ENCODE measurements around the gene CTXND1.
"Not testable (repeated sequence)": the region's sequence is repeated elsewhere in the genome, so short reads cannot be mapped to it uniquely, and the experiment has no call there.

The CTXND1 gene

DNA sequence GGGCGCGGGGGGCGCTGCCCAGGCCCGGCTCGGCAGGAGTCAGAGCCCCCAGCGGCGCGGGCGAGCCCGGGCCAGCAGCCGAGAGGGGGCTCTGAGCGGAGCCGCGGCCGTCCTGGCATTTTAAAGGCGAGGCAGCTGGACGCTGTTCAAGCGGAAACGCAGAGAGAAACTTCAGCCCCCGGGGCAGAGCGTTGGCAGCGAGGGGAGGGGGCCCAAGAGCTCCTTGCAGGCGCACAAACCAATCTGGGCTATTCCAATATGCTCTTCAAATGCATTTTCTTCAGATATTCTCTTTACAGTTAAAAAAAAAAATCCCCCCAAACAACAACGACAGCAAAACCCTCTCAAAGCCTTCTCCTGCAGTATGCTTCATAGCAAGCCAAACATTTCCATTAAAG, at the start of gene CTXND1:
TSS of gene CTXND1 (minus strand) at position 93 of the 398 bp plus-strand sequence. CDS start 50,264 bp downstream, outside the sequence.
- DNase-seq (ENCODE audit: low read depth) = no peak

DNA sequence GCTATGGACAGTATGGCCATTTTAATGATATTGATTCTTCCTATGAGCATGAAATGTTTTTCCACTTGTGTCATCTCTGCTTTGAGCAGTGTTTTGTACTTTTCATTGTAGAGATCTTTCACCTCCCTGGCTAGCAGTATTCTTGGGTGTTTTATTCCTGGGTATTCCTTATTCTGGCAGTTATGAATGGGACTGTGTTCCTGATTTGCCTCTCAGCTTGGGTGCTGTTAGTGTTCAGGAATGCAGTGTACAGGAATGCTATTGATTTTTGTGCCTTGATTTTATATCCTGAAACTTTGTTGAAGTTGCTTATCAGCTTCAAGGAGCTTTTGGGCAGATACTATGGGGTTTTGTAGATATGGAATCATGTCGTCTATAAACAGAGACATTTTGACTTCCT, 49.5 kb upstream of the CTXND1 start:
- DNase-seq (ENCODE audit: low read depth) = no peak

DNA sequence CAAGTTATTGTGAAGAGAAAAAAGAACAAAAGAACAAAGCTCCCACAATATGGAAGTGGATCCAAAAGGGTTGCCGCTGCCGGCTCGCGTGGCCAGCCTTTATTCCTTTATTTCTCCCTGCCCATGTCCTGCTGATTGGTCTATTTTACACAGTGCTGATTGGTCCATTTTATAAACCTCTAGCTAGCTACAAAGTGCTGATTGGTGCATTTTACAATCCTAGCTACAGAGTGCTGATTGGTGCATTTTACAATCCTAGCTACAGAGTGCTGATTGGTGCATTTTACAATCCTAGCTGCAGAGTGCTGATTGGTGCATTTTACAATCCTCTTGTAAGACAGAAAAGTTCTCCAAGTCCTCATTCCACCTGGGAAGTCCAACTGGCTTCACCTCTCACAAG, 43.8 kb upstream of the CTXND1 start:
- DNase-seq (ENCODE audit: low read depth) = not testable (repeated sequence)

DNA sequence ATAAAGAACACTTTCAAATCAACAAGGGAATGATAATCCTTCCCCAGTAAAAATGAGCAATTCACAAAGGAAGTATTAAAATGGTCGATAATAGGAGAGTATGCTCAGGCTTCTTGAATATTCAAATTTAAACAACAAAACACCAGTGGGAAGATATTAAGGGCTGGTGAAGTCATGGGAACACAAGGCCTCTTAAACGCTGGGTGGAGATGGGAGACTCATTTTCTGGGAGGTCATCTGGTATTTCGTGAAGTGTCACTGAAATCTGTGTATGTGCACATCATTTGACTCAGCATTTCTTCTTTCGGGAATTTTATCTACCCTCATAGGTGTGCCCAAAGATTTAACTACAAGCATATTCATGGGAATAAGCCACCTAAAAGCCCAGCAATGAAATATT, 40.1 kb upstream of the CTXND1 start:
- no peak for DNase-seq (ENCODE audit: low read depth)

DNA sequence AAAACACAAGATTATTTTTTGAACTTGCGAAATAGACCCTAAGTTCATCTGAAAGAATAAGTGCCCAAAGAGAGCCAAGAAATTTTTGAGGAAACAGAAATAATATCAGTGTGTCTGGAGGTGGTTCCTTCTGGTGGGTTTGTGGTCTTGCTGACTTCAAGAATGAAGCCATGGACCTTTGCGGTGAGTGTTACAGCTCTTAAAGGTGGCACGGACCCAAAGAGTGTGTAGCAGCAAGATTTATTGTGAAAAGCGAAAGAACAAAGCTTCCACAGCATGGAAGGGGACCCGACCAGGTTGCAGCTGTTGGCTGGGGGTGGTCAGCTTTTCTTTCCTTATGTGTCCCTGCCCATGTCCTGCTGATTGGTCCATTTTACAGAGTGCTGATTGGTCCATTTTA, 38.9 kb upstream of the CTXND1 start:
- not testable (repeated sequence) for DNase-seq (ENCODE audit: low read depth)

DNA sequence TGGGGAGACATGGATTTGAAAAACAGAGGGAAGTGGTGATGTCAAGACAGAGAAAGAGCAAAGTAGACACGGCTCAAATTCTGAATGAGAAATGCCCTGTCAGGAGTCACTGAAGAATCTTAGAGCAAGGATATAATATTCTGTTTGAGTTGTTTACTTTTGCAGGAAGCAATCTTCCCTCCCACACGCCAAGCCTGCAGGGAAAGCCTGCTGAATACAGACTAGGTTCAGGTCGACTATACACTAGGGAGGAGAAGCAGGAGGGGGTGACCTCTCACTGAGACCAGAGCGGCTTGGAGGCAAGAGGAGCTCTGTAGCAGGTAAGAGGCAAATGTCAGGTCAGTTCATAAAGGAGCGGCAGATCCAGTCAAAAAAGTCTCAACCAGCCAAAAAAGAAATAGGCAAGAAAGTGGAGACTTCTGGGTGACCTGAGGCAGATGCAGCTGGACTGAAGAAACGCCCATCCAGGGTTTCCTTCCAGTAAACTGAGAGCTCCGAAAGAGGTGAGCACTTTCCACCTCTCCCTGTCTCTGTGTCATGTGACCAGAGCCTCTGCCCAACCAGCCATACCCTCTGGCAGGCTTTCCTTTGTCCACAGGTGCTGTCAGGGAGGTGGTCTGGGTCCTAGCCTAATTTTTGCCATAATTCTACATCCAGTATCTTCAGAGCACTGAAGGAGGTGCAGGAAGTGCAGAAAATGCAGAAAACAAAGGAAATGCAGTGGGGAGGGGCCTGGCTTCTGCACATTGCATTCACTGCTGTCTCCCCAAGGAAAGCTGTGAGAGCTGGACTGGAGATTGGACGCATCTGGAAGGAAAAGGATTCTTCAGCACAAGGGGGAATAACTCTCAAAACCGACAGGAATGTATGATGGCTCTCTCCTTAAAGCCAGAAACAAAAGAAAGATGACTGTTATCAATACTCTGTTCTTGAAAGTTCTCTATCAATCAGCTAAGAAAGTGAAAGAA, 37.8 kb upstream of the CTXND1 start:
- DNase-seq (ENCODE audit: low read depth) = no peak

DNA sequence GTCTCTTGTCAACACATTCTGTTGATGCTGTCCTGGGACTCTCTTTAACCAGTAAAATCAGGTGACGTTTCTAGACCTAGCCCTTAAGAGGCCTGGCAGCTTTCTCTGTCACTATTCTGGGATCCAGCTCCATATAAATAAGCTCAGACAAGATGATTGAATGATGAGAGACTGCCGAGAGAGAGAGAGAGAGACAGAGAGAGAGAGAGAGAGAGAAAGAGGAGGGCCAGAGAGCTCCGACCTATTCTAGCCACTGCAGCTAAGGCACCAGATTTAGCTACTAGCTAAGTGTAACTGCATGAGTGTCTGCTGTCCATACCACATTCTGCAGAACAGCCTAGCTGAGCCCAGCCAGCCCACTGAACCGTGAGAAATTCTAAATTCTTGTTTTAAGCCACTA, 36.1 kb upstream of the CTXND1 start:
- no peak for DNase-seq (ENCODE audit: low read depth)

DNA sequence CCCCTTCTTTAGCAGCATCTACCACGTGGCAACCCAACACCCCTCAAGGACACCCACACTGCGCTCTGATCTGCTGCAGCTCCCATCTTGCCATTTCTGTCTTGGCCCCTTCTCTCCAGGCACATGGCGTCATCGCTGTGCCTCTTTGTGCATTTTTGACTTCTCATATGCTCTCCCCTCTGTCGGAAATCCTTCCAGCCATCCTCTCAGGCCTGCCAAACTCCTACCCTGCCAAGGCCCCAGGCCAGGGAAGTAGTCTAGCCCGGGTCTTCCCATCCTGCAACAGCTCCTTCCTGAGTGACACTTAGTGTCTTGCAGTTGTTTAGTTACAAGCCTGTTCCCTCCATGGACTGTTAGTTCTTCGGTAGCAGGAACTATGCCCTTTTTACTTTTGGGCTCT, 34.0 kb upstream of the CTXND1 start:
- no peak for DNase-seq (ENCODE audit: low read depth)

DNA sequence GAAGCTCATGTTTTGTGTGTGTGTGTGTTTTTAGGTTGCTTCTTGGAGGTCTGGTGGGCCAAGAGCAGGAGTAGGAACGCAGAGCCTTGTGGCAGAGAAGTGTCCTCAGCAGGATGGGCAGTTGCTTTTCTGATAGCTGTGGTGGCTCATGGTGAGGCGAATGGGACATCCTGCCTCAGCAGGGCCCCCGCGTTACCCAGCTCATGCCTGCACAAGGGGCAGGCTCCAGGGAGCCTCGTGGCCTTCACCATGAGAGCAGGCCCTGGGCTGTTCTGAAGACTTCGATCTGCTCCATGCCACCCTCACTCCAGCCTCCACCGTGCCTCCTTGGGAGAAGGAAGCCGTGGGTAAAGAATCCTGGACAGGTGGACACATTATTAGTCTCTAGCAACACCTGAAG, 33.4 kb upstream of the CTXND1 start:
- DNase-seq (ENCODE audit: low read depth) = no peak

DNA sequence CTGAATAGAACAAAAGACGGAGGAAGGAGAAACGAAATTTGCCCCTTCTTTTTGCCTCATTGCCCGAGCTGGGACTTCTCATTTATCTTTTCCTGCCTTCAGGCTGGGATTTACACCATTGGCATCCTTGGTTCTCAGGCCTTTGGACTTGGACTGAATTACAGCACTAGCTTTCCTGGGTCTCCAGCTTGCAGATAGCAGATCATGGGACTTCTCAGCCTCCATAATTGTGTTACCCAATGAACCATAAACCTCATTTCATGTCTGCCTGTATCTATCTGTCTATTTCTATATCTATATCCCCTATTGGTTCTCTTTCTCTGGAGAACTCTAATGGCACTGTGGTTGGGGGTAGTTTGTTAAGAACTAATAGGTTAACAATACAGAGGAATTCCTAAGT, 31.5 kb upstream of the CTXND1 start:
- DNase-seq (ENCODE audit: low read depth) = no peak

DNA sequence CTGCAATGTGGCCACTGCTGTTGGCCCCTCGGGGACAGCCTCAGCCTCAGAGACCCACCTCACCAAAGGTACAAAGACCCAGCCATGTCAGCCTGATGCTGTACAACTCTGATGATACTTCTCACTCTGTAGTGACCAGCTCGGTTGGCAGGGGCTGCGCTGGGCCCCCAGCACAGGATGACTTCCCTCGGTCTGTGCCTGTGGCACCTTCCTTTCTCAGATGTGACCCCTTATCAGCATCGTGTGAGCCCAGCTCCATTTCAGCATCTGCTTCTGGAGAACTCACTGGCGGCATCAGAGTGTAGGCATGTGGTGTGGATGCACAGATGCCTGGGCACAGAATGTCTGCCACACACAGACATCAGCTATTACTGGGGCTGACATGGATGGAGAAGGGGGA, 25.1 kb upstream of the CTXND1 start:
- DNase-seq (ENCODE audit: low read depth) = no peak

DNA sequence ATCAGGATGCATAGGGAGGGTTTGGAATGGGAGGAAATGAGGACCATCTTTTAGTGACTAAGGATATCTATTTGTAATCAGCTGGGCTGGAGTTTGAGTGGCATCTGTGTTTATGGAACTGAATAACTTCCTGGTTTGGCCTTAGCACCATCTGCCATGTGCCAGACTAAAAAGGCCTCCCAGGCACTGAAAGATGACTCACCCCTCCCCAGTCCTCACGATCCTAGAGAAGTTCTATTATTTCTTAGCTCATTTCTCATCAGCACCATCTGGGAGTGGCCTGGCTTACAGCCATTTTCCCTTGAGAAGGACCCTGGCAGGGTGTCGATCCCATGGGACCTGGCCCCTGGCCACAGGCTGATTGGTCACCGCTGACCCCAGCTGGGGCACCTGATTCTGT, 23.9 kb upstream of the CTXND1 start:
- peak; percentile 36 for DNase-seq (ENCODE audit: low read depth)

DNA sequence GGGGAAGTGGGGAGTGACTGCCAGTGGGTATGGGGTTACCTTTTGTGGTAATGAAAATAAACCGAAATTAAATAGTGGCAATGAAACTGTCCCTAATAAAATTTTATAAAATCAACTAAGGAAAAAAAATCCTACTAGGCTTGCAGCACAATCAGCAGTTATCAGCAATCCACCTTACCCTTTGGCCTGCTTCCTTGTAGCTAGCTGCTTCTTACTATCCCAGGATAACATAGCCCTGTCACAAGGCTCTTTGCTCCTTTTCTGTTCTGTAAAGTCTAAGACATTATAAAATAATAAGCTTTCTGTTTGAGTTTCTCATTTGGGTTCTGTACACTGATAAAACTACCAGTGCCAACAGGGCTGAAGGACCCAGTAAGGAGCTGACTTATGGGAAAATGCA, 23.0 kb upstream of the CTXND1 start:
- DNase-seq (ENCODE audit: low read depth) = no peak

DNA sequence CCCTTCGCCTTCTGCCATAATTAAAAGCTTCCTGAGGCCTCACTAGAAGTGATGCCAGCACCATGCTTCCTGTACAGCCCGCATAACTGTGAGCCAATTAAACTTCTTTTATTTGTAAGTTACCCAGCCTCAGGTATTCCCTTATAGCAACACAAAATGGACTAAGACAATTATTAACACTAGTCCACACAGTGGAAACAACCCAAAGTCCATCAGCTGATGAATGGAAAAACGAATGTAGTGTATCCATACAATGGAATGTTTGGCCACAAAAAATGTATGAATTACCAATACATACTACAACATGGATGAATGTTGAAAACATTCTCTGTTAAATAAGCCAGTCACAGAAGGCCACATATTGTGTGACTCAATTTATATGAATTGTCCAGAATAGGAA, 22.5 kb upstream of the CTXND1 start:
- no peak for DNase-seq (ENCODE audit: low read depth)

DNA sequence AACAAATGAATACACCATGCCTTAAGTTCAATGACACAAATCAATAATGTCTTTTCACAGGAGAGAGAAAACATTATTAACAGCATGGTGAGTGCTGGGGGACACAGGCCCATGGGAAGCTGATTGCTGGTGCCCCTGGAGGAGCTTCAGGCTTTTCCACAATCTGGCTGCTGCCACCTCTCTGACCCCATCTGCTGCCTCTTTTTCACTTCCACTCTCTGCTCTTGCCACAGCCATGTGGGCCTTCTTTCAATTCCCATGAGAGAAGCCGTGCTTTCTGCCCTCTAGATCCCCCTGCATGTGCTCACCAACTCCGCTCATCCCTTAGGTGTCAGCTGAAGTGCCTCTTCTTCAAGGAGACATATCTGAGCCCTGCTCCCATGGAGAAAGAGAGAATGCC, 21.0 kb upstream of the CTXND1 start:
- no peak for DNase-seq (ENCODE audit: low read depth)

DNA sequence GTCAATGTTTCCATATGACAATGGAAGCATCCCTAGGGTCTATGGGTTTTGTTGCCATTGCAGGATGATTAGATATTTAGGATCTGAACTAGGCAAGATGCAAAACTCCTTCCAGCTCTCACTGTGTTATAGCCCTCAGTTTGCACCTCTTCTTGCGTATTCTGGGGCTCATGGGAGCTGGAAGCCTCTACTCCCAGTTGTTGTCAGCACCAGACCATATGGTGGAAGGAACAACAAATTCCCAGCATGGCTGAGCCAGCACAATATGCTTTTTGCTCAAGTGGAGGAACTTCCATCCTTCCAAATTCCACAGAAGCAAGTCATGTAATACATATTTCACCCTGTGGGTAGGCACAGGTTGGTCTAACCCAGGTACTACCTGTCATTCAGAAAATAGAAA, 18.5 kb upstream of the CTXND1 start:
- no peak for DNase-seq (ENCODE audit: low read depth)

DNA sequence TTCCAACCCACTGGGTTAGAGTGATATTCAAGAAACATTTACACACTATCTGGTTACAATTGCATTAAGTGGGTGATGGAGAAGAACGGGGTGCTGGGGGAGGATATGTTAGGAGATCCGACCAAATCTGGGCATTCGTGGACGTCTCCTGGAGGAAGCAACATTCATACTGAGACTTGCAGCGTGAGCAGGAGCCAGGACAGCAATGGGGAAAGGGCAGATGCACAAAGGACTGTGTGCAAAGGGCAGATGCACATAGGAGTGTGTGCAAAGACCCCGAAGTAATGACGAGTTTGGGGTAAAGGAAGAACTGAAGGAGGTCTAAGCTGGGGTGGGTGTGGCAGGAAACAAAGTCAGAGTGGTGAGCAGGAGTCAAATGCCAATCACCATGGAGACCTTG, 16.1 kb upstream of the CTXND1 start:
- no peak for DNase-seq (ENCODE audit: low read depth)

DNA sequence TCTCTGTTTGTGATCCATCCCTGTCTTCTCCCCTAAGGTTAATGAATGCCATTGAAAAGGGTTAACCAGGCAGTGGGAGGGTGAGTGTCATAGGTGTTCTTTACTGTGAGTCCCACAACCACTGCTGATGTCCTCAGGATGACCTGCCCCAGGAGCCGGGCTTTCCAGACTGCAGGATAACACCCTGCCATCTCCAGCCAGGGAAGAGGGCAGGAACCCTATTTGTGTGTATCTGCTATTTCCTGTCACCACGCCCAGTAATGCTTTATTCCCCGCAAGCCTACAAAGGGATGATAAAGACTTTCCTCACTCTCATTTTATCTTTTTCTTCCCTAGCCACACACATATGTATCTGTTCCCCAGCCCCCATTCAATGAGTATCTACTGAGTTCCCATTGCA, 15.6 kb upstream of the CTXND1 start:
- DNase-seq (ENCODE audit: low read depth) = no peak

DNA sequence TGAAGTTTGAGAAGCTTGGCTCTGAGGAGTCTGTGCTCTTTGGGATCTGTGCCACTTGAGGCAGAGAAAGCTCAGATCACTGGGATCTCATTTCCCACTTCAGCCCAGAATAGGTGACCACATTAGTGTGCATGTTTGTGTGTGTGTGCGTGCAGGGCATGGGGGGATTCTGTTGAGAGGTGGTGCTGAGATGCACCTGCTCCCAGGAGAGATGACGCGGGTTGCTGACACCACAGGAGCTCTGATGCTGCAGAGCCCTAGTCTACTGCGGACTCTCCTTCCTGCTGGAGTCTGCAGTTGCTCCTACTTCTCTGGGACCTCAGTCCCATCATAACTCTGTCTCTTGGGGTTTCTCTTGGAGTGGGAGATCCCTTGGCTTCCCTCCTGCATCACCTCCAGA, 14.7 kb upstream of the CTXND1 start:
- DNase-seq (ENCODE audit: low read depth) = no peak

DNA sequence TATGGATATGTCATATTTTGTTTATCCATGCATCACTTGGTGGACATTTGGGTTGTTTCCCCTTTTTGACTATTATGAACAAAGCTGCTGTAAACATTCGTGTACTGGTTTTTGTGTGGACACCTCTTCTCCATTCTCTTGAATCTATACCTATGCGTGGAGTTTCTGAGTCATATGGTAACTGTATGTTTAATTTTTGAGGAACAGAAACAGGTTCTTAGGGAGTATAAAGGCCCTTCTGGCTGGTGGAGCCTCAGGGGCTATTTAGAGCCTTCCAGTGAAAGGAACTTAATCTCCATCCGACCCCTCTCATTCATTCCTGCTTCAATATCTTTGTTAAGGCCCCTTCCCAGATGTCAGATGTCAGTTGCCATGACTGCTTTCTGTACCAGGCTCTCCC, 14.1 kb upstream of the CTXND1 start:
- DNase-seq (ENCODE audit: low read depth) = no peak

DNA sequence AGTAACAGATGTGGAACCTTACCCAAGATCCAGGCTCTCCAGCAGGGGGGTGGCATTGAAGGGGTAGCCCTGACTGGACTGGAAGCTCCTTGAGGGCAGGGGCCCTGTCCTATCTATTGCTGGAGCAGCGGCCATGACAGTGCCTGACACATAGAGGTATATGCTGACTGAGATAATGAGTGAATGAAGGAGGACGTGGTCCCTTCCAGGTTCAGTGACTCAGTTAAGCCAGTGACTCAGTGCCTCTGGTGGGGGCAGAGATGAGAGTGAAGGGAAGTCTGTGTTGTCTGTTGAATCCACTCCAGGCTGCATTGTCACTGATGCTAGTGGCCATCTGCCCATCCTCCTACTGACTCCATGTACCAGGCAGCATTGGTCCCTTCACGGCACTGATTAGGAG, 13.0 kb upstream of the CTXND1 start:
- DNase-seq (ENCODE audit: low read depth) = no peak

DNA sequence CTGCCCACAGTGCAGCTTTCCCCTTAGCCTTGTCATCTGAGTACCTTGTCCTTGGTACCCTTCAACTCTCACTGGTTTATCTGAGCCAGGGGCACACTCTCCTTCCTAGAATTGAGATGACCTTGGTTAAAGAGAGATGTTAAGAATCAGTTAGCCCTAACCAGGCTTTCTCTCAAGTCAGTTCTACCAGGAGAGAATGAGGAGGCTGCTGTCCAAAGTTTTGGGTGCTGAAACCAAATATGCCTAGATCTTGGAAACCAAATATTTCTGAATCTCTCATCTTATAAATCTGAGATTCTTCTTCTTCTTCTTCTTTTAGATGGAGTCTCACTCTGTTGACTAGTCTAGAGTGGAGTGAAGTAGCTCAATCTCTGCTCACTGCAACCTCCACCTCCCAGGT, 12.0 kb upstream of the CTXND1 start:
- peak; percentile 29 for DNase-seq (ENCODE audit: low read depth)

DNA sequence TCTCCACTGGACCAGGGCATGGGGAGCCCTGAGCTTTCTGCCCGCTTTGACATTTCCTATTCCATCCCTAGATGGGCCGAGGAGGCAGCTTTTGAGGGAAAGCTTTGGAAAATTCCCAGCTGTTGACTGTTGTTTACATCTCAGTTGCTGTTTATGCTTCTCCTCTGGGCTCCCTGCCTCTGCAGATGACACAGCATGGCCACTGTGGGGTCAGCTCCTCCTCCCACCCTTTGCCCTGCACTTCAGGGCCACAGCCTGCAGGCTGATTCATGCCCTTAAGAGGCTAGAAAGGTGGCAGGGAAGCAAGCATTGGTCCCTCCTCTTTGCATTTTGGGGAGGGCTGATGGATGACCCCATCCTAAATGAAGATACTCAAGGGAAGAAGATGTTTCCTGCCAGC, 8.5 kb upstream of the CTXND1 start:
- no peak for DNase-seq (ENCODE audit: low read depth)

DNA sequence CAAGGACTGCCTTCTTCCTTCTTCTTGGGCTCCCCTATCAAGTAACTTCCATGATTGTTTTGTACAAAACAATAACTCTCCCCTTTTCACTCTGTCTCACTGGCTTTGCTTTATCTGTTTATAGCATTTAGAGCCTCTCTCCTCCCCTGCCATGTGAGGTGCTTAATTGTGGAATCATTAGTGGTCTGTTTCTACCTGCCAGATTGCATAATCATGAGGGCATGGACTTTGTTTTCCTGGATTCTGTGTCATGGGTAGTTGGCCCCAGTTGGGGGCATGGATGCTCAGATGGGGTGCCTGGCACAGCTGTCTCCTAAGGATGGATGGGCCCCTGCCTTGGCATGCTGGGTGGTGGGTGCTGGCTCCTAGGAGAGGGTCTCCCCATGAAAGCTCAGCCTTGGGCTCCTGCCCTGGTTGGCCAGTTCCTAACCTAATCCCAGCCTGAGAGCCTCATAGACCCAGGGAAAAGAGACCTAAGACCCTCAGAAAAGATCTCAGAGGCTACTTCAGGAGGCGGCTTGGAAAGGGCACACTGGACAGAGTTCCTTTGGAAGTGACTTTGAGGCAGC, 8.0 kb upstream of the CTXND1 start:
- no peak for DNase-seq (ENCODE audit: low read depth)
